Mucosa of rectum (tissue), 2 donors: Measurements from ENCODE around the gene PPM1E.

Experiments
- H3K27ac ChIP-seq, 2 donors: one replicate each; pipeline ENCODE4 v1.7.0; 2013; ENCODE audit warnings: inconsistent platforms in 2 of 2, low read depth in 2 of 2, low read length in 2 of 2
- H3K27me3 ChIP-seq, 2 donors: one replicate each; pipeline ENCODE4 v1.7.0; 2013; ENCODE audit warnings: low read length in 2 of 2; ENCODE audit not compliant: control insufficient read depth in 2 of 2, insufficient read depth in 2 of 2
- H3K36me3 ChIP-seq, 2 donors: one replicate each; pipeline ENCODE4 v1.7.0; 2013; ENCODE audit warnings: low read length in 2 of 2; ENCODE audit not compliant: control insufficient read depth in 2 of 2, insufficient read depth in 2 of 2
- H3K4me1 ChIP-seq, 2 donors: one replicate each; pipeline ENCODE4 v1.7.0; 2013; ENCODE audit warnings: low read length in 2 of 2, mild to moderate bottlenecking in 1 of 2; ENCODE audit not compliant: control insufficient read depth in 2 of 2, insufficient read depth in 2 of 2
- H3K4me3 ChIP-seq, 2 donors: one replicate each; pipeline ENCODE4 v1.7.0; 2013; ENCODE audit warnings: low read length in 2 of 2
- H3K9ac ChIP-seq, 2 donors: one replicate each; pipeline ENCODE4 v1.7.0; 2013; ENCODE audit warnings: low read length in 2 of 2, low read depth in 1 of 2, mild to moderate bottlenecking in 1 of 2
- H3K9me3 ChIP-seq, 2 donors: one replicate each; pipeline ENCODE4 v1.7.0; 2013; ENCODE audit warnings: low read length in 2 of 2; ENCODE audit not compliant: control insufficient read depth in 2 of 2
- donor health status: healthy.
- donor health status: Normal muscosa, but diverticular disease.

The PPM1E gene

DNA sequence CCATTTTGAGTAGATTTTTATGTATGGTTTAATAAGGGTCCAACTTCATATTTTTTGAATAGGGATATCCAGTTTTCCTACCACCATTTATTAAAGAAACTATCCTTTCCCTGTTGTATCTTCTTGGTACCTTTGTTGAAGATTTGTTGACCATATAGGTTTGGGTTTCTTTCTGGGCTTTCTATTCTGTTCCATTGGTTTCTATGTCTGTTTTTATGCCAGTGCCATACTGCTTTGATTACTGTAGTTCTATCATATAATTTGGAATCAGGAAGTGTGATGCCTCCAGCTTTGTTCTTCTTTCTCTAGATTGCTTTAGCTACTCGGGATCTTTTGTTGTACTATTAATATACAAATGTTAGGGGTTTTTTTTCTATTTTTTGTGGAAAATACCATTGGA lies 46.5 kb downstream of the PPM1E start:
- Histone ChIP-seq H3K4me3 (no peak overlapping the region), H3K4me1 (no peaks in the 10 kb centered on the region), H3K36me3 (no peaks in the 10 kb centered on the region), H3K27ac (no peak overlapping the region), H3K27me3 (no peaks in the 10 kb centered on the region), H3K9me3 (no peaks in the 10 kb centered on the region), H3K9ac (no peak overlapping the region)

DNA sequence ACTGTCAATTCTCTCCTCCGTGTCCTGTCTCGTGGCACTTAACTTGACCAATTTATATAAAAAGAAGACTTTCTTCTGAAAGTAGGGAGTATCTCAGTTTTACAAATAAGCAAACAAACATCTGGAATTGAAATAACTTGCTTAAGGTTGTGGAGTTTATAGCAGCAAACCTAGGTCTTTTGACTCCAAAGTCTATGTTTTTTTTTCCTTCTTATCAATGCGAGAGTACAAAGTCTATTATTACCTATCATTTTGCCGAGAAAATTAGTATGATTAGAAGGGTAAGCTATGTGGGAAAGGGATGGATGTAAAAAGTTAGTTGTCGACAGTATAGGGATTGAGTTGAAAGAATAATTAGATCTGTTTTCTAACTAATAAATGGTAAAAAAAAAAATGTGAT lies 50.4 kb downstream of the PPM1E start:
- no peaks in the 10 kb centered on the region for H3K36me3 ChIP-seq
- no peaks in the 10 kb centered on the region for H3K9me3 ChIP-seq

DNA sequence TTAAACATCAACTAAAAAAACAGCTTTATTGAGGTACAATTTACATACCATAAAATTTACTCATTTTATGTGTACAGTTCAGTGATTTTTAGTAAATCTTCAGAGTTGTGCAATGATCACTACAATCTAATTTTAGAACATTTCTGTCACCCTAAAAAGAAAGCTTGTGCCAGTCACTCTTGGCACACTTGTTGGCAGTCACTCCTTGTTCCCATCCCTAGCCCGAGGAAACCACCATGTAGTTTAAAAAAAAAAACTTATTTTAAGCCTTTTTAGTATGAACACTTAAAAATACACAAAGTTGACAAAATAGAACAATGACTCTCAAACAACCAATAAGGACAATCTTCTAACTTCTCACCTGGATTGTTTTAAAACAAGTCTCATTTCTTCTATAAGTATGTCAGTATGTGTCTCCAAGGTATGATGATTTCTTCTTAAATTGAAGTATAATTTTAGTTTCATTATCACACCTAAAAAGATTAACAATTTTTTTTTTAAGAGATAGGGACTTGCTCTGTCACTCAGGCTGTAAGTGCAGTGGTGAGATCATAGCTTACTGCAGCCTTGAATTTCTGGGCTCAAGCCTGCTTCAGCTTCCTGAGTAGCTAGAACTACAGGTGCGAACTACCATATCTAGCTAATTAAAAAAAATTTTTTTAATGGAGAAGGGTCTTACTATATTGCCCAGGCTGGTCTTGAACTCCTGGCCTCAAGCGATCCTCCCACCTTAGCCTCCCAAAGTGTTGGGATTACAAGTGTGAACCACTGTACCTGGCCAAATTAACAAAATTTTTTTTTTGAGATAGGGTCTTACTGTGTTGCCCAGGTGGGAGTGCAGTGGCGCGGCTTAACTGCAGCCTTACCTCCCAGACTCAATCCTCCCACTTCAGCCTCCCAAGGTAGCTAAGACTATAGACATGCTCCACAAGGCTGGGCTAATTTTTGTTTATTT lies 53.2 kb downstream of the PPM1E start:
- H3K9me3 ChIP-seq = no peaks in the 10 kb centered on the region
- no peaks in the 10 kb centered on the region for H3K36me3 ChIP-seq
- H3K27ac ChIP-seq = no peak overlapping the region
- H3K4me3 ChIP-seq = no peak overlapping the region
- H3K9ac ChIP-seq = no peak overlapping the region
- no peaks in the 10 kb centered on the region for H3K27me3 ChIP-seq
- no peaks in the 10 kb centered on the region for H3K4me1 ChIP-seq

More for the DNA sequence above, 50.4 kb downstream of the PPM1E start:
- Histone ChIP-seq H3K27me3 (no peaks in the 10 kb centered on the region), H3K4me1 (no peaks in the 10 kb centered on the region), H3K9ac (no peak overlapping the region), H3K27ac (no peak overlapping the region), H3K4me3 (no peak overlapping the region)

DNA sequence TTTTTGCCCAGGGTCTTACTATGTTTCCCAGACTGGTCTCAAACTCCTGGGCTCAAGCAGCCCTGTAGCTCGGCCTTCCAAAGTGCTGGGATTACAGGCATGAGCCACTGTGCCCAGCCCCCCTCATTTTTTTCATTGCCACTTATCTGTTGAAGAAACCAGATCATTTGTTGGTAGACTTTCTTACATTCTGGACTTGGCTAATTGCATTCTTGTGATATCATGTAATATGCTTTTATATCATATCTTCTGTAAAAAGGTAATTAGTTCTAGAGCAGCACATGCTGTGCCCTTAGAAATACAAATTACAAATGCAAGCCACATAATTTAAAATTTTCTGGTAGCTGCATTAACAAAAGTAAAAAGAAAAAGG lies 53.9 kb downstream of the PPM1E start:
- Histone ChIP-seq H3K27me3 (no peaks in the 10 kb centered on the region), H3K36me3 (no peaks in the 10 kb centered on the region), H3K4me1 (no peaks in the 10 kb centered on the region), H3K27ac (no peak overlapping the region), H3K9me3 (no peaks in the 10 kb centered on the region), H3K9ac (no peak overlapping the region), H3K4me3 (no peak overlapping the region)

DNA sequence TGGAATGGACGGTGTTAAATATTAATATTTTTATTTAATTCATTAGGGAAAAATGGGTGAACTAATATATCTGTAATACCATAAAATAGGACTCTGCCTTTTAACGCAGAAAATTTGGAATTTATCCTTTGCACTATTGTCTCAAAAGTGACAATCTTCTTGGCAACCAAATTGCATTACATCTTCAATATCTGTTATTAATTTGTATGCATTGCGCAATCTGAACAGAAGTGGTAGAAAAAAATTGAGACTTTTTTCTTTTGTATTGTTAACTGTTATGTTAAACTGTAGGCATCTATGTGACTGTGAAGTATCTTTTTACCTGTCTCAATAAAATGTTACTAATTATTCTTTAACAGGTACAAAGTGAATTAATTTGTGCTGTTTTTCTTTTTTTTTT lies 55.6 kb downstream of the PPM1E start:
- Histone ChIP-seq H3K36me3 (no peaks in the 10 kb centered on the region), H3K9ac (no peak overlapping the region), H3K9me3 (no peaks in the 10 kb centered on the region), H3K4me3 (no peak overlapping the region), H3K27ac (no peak overlapping the region), H3K27me3 (no peaks in the 10 kb centered on the region), H3K4me1 (no peaks in the 10 kb centered on the region)

DNA sequence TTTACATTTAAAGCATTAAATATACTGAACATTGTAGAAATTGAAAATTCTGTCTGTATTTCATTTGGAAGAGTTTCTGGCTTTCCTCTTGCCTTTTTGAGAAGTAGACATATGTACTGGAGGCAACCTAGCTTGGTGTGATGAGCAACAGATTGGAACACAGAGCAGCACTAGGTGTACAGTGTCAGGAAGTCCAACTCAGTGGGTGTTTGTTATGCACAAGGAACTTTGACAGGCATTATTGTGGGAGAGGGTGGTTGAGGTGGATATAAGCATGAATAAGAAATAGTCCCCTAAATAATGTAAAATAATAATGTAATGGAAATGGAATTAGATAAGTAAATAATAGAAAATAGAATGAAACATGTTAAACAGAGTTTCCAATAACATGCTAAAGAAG lies 58.1 kb downstream of the PPM1E start:
- no peak overlapping the region for H3K9ac ChIP-seq
- H3K27ac ChIP-seq = no peak overlapping the region
- no peaks in the 10 kb centered on the region for H3K36me3 ChIP-seq
- no peaks in the 10 kb centered on the region for H3K4me1 ChIP-seq
- H3K9me3 ChIP-seq = no peaks in the 10 kb centered on the region
- H3K27me3 ChIP-seq = no peaks in the 10 kb centered on the region
- no peak overlapping the region for H3K4me3 ChIP-seq

DNA sequence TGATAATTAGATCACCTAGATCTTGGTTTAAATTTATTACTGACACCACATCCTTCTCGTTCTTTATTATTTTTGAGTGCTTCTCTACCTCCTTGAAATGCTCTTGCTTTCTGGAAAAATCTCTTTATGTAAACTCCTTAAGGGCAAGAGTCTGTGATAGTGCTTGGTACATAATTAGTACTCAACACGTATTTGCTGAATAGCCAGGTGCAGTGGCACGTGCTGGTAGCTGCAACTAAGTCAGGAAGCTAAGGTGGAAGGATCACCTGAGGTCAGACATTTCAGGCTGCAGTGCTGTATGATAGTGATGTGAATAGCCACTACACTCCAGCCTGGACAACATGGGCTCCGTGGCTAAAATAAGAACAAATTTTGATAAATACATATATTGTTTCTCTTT lies 63.0 kb downstream of the PPM1E start:
- Histone ChIP-seq H3K27me3 (no peaks in the 10 kb centered on the region), H3K27ac (no peak overlapping the region), H3K4me1 (no peaks in the 10 kb centered on the region), H3K9ac (no peak overlapping the region), H3K9me3 (no peaks in the 10 kb centered on the region), H3K4me3 (no peak overlapping the region), H3K36me3 (no peaks in the 10 kb centered on the region)

DNA sequence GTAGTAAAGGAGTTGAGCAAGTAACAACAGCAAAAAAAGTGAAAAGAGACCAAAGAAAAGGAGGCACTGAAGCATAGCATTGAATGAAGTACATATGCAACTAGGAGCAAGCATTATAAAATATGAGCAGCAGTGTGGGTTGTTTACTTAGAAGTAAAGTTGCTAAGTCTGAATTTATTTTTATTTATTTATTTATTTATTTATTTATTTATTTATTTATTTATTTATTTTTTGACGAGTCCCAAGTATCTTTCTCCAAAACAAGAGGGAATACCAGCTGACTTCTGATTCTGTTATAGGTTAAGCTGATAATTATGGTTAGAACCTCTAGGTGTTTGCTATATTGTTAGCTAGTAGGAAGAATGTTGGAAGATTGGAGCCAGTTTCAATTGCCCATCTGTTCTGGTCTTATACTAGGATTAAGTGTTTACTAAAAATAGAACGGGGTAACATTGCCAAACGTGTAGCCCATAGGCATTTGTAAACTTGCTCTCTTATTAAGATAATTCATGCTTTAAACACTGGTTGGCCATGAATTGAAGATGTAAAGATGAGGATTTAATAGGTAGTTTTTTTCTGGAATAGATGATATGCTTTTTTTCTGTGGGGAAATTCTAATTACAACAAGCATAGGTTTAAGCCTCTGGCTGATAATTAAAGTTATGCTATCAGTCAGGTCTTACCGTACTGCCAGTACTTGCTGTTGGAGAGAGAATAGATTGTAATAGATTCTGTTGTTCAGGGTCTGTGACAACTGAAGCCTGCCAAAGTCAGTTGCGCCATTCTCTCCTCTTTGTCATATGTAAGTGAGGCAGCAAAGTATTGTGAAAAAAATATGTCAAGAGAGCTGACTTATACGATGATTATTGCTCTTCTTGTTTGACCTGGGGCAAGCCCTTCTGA lies 66.7 kb downstream of the PPM1E start:
- H3K27ac ChIP-seq = no peak overlapping the region
- no peaks in the 10 kb centered on the region for H3K4me1 ChIP-seq
- H3K9ac ChIP-seq = no peak overlapping the region

DNA sequence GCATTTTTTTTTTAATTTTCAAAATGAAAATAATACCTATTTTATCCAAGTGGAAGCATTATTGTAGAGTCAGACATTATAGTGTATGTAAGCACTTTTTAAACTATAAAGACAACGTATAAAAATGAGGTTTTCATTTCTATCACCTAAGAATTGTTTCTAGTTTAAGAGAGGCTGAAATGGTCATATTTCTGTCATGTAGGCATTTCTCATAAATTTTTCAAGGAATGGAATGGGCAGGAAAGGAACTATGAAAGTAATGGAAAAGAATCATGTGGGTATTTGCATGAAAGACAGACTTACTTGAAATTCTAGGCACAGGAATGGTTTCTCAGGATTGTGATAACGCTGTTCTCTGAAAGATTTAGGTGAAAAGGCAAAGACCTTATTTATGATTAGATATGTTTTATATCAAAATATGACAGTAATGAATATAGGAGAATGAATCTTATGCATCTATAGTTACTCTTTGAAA lies 67.4 kb downstream of the PPM1E start:
- H3K4me3 ChIP-seq = no peak overlapping the region
- H3K4me1 ChIP-seq = no peaks in the 10 kb centered on the region
- no peaks in the 10 kb centered on the region for H3K27me3 ChIP-seq
- H3K9me3 ChIP-seq = no peaks in the 10 kb centered on the region
- no peaks in the 10 kb centered on the region for H3K36me3 ChIP-seq
- H3K27ac ChIP-seq = no peak overlapping the region
- no peak overlapping the region for H3K9ac ChIP-seq

More for the DNA sequence above, 66.7 kb downstream of the PPM1E start:
- H3K9me3 ChIP-seq = no peaks in the 10 kb centered on the region
- H3K36me3 ChIP-seq = no peaks in the 10 kb centered on the region
- H3K27me3 ChIP-seq = no peaks in the 10 kb centered on the region
- H3K4me3 ChIP-seq = no peak overlapping the region

DNA sequence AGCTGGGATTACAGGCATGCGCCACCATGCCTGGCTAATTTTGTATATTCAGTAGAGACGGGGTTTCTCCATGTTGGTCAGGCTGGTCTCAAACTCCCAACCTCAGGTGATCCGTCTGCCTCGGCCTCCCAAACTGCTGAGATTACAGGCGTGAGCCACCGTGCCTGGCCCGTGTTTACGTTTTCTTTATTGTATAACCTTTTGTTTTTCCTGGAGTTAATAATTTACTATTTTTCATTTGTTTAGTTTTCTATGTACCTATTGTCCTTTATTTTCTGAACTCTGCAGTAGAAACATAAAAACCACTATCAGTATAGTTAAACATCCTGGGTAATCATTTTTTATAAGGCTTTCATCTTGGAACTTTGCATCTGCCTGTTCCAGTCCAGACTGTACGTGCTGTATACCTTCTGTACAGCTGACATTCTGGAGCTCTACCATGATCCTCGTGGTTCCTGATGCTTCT lies 73.6 kb downstream of the PPM1E start:
- peaks cover 0 to 8% of the 10 kb centered on the region in 2 donors for H3K4me1 ChIP-seq
- H3K36me3 ChIP-seq = no peaks in the 10 kb centered on the region
- H3K27ac ChIP-seq = no peak overlapping the region
- no peak overlapping the region for H3K9ac ChIP-seq
- H3K27me3 ChIP-seq = no peaks in the 10 kb centered on the region
- H3K4me3 ChIP-seq = no peak overlapping the region
- no peaks in the 10 kb centered on the region for H3K9me3 ChIP-seq
